HG02973 (cell line): ENCODE measurements around the gene GSAP.
A peak's percentile ranks its signal among the peaks of the same experiment; 100 is the strongest.

Experiments used
- ATAC-seq: cut with Tn5 transposase; IDR thresholded peaks from one replicate; pipeline ENCODE4 v1.9.1; 2021; ENCODE audit warnings: moderate library complexity; ENCODE audit not compliant: unreplicated experiment

The GSAP gene

GRCh38 chr7:77330169-77330882 is 85.8 kb downstream of the GSAP start:
- ATAC-seq = peak; percentile 51

- ATAC-seq = no peak
Observed at GRCh38 chr7:77329466-77330168, 86.5 kb downstream of the GSAP start.

DNA sequence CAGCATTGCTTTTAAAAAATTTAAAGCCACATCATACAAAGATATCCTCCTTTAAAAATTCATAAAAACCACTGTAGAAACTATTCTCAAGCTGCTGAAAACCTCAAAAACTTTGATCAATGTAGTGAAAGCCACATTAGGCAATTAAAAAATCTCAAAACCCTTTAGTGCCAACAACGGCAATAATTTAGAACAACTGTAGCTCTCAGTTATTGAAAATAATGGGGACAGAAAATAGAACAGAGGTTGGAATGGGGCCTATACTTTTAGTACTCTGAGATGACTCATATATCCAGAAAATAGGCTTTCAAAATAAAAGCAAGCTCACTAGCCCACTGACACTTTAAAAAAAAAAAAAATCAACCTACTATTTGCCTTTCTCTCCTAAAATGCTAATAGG is 87.5 kb downstream of the GSAP start:
- ATAC-seq = no peak

DNA sequence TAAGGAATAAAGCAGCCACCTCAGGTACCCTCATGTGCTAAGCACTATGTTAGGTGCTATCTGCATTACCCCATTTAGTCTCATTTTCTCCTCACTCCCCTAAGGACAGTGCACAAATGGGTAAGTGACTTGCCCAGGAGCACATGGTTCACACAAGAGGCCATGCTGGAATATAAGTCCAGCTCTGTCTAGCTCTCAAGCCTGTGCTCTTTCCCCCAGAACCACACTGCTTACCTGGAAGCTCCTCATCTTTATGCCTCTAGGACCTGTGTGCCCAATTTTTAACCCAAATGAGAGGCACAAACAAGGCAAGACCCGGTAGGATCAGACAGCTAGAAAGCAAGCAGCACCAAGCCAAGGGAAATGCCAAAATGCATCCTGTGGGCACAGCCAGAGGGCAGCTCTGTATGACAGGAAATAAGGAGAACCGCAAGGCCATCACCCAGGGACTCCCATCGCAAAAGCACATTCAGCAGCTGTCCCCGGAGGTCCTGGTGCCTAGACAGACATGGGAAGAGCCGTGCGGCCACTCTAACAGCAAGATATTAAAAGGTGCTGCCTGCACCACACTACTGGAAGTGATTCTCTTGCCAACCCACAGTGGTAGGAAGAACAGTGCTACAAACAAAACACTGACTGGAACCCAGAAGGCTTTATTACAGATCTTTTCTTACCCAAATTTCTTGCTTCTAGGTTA is 88.1 kb downstream of the GSAP start:
- ATAC-seq = no peak

DNA sequence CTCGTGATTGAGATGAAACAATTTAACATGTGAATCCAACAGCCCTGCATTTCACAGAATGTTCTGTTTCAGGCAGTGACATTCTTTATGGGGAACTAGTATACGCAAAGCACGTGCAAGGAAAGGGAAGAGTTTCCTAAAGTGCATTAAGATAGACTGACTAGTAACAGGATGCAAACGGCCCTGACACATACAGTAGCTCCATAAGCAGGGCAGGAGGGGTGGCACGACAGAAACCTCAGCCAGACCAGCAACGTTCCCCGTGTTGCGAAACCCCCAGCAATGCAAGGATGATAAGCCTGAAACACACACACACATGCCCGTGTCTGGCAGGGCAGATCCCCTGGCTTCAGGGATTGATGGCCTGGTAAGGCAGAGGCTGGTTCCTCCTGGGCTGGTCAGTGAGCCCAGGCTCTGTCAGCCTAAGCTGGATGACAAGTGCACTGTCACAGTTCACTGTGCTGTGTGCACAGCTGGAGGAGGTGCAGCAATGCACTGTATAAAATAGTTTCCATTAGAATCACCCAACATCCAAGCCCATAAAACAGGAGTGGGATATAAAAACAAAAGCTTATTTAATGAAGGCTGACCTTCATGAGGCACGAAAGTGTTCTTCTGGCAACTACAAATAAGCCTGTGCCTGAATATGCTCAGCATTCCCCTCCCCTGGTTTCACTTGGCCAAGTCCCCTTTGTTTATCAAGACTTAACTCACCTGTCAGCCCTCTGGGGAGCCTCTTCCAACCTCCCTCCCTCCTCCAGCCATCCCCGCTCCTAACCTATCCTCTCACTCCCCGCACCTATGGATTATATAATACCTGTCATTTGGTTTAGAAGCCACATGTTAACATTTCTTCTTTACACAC is 88.8 kb downstream of the GSAP start:
- ATAC-seq = no peak

DNA sequence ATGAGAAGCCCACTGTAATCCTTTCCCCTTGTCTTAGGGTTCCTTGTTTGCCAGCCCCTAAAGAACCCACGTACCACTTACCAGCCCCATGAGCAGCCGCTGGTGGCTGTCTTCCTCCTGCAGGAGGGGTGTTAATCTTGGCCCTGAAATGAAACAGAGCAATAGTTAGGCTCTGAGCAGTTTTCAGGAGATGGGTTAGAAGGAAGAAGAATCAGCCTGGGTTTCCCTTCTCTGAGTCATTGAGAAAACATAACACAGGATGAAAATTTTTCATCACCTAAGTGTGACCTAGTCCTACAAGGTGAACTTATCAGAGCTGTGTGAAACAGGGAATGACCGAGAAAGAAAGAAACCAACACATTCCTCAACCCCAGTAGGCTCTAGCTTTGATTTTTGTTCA is 90.0 kb downstream of the GSAP start:
- no peak for ATAC-seq

DNA sequence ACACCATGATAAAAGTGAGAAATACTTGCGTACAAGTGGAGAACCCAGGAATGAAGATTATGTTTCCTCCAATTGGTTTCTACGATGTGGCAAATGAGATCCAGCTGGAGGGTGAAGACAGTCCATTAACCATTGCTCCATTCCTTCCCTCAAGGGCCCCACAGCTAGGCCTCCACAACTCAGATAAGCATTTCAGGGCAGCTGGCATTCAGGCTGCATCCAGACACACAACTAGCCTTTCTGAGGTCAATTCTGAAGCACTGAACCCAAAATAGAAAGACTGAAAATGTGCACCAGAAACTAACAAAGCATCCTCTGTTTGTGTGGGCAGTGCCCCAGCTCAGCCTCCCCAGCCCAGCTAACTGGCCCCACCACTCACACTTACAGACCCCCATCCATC is 94.8 kb downstream of the GSAP start:
- no peak for ATAC-seq

DNA sequence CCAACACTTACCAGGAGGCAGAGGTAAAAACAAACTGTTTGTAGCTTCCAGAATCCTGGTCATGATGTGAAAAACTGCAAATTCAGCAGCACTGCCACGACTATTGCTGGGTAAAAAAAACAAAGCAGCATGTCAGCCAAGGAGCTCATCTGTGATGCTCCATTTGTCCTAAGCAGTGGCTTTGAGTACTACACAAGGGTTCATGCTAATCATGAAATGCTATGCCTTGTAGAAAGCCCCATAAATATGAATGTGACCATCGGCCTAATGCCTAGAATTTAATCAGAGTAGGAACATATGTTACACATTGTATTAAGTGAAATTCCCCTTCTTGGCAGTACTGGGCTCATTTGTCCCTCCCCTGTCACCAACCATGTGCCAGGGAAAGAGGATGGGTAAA is 95.4 kb downstream of the GSAP start:
- no peak for ATAC-seq

- ATAC-seq = no peak
Observed at GRCh38 chr7:77320137-77320536, 96.0 kb downstream of the GSAP start.

DNA sequence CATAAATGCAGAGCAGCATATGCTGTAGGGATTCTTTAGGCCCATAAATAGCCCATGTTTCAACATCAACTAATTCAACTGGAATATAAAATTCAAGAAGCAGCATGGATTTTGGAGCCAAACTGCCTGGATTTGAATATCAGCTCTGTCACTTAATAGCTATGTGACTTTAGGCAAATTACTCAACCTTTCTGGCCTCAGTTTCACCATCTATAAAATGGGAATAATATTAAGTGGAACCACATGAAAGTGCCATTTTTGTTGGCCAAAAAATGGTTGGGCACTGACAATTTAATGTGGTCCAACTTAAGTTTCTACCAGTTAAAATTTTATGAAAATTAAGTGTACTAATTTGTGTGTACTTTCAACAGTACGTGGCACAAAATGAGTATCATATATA is 98.1 kb downstream of the GSAP start:
- ATAC-seq = no peak

DNA sequence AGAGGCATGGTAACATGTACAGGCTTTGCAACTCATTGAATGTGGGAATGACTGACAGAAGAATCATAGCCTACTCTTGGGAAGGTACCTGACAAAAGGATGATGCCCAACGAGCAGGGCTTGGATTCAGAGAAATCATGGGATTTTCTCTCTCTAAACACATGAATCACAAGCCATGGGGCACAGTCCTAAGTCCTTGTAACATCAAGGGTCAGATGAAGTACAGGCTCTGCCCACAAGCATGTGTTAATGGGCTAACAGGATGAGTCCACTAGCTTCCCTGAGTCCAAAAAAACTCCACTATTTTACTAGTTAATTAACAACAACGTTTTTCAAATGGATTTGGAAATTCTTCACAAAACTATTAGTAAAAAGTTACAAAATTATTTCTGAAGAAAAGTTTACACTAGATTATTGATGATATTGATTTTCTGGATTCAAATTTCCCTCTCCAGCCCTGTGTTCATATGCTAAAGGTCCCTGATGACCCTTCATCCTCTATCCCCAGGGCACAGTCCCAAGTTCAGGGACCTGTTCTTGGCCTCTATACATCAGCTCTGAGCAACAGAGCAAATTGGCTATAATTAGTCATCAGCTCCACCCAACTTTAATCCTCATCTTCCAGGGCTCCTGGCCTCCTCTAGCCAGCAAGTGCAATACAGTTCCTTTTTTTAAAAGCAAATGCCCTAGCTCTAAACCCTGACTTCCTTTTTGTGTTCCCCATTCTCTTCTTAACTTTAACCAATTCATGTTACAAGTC is 99.8 kb downstream of the GSAP start:
- no peak for ATAC-seq

DNA sequence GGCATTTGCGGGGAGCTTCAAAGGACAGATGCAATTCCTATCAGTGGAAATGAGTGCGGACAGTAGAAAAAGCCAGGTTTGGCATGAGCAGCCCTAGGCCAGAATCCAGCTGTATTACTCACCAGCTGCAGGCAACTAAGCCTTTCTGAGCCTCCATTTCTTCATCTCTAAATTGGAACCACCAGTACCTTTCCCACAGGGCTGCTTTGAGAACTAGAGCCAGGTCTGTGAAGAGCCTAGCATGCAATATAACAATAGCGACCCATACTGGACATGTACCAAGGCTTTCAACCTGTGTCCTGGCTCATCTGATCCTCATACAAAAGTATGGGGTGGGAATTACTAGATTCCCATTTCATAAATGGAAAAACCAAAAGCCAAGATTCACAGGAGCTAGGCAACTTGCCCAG is 101.0 kb downstream of the GSAP start:
- ATAC-seq = no peak

DNA sequence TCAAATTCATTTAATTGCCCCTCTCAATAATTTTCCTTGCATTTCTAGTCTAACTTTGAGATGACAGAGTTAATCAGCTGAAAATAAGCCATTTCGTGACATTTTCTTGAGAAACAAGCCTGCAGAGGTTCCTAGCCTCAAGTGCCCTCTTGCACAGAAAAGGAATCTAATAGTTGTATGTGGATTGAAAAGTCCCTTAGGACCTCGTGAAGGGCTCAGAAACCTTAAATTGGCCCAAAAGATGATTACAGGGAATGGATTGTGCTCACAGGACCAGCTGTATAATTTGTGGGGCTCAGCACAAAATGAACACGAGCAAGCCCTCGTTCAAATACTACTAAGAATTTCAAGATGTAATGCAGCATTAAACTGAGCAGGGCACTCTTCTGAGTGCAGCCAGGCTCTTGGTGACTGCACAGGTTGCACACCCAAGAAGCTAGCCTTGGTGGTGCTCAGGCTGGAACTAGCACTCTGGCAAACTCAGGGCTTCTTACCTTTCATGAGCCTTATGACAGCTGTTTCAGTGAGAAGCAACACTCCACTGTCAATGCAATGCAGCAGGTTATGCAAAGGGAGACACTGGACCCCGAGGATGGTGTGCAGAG is 102.2 kb downstream of the GSAP start:
- no peak for ATAC-seq

- no peak for ATAC-seq
Observed at GRCh38 chr7:77313085-77313484, 103.1 kb downstream of the GSAP start.

DNA sequence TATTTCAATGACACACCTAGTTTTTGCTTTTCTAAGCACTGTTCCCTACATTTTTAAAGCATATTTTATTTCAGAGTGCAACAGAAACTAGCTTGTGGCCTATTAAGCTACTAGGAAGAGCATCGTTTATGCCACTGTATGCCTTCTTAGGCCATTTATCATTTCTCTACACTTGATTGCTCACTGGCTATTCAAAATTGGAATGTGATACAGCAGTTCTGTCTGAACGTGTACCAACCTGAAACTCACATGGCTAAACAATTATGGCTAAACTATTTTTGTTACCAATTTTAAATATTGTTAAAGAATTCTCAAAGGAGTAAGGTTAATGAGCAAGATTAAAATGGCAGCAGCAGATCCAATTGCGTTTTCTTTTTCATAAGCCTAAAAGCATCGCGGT is 105.2 kb downstream of the GSAP start:
- no peak for ATAC-seq

GRCh38 chr7:77309714-77310220 is 106.4 kb downstream of the GSAP start:
- ATAC-seq = no peak

GRCh38 chr7:77308792-77309191 is 107.4 kb downstream of the GSAP start:
- no peak for ATAC-seq

DNA sequence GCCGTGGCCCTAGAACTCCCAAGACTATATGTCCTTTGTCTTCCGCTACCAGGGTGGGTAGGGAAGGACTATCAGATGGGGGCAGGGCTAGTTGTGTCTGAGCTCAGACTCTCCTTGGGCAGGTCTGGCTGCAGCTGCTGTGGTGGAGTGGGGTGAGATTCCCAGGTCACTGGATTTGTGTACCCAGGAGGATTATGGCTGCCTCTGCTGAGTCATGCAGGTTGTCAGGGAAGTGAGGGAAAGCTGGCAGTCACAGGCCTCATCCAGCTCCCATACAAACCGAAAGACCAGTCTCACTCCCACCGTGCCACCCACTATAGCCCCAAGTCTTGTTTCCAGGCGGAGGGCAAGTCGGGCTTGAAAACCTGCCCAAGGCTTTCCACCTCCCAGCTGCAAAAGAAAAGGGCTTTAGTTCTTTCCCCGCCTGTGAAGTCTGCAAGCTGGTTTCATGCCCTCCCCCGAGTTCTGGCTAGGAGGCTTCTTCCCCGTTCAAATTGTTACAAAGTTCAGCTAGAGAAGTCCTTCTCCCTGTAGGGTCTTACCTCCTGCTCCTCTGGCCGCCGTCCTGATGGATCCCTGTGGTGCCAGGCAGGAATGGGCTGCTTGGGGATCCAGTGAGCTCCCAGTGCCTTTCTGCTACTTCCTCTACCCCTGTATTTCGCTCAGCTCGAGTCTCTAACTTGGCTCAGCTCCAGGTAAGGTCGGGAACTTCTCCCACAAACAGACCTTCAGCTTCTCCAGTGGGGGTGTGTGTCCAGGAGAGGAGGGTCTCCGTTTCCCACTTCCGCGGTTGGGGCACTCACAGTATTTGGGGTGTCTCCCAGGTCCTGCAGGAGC is 109.7 kb downstream of the GSAP start:
- ATAC-seq = no peak

- ATAC-seq = no peak
Observed at GRCh38 chr7:77295549-77295948, 120.6 kb downstream of the GSAP start.
